Measurements from ENCODE around the gene USH2A. TPM values are rescaled to one million over a fixed set of nuclear protein-coding genes. Genes with fewer than 3 reads are reported as not detected.
"Not testable (repeated sequence)": the region's sequence is repeated elsewhere in the genome, so short reads cannot be mapped to it uniquely, and the experiment has no call there.

The USH2A gene
- total RNA-seq, 2 donors from 2014 or later: 0.62 to 3.1 TPM

GRCh38 chr1:216020743-216021345 lies 402.4 kb downstream of the USH2A start:
- TF ChIP-seq, protein P1, sequence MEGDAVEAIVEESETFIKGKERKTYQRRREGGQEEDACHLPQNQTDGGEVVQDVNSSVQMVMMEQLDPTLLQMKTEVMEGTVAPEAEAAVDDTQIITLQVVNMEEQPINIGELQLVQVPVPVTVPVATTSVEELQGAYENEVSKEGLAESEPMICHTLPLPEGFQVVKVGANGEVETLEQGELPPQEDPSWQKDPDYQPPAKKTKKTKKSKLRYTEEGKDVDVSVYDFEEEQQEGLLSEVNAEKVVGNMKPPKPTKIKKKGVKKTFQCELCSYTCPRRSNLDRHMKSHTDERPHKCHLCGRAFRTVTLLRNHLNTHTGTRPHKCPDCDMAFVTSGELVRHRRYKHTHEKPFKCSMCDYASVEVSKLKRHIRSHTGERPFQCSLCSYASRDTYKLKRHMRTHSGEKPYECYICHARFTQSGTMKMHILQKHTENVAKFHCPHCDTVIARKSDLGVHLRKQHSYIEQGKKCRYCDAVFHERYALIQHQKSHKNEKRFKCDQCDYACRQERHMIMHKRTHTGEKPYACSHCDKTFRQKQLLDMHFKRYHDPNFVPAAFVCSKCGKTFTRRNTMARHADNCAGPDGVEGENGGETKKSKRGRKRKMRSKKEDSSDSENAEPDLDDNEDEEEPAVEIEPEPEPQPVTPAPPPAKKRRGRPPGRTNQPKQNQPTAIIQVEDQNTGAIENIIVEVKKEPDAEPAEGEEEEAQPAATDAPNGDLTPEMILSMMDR (conservative IDR thresholded peaks at IDR 0.05): no peak
- no peaks in the 10 kb centered on the region for H3K27me3 Mint-ChIP-seq (ENCODE audit: insufficient read depth)
- no peaks in the 10 kb centered on the region for H3K36me3 ChIP-seq (ENCODE audit: control insufficient read depth, insufficient read depth, low read length)
- H3K4me1 Mint-ChIP-seq: peaks cover 3% of the 10 kb centered on the region
- H3K4me3 ChIP-seq (ENCODE audit: low read length): no peak overlapping the region
- 94 to 100% methylated on average over 1 to 3 of the region's 3 CpGs for WGBS, 2 experiments (ENCODE audit: insufficient coverage in 1 of 2, insufficient read length in 1 of 2)
- H3K27ac ChIP-seq (ENCODE audit: low read depth, low read length): no peak overlapping the region
- H3K4me1 ChIP-seq (ENCODE audit: control insufficient read depth, insufficient read depth, low read length): no peaks in the 10 kb centered on the region
- no peaks in the 10 kb centered on the region for H3K9me3 ChIP-seq (ENCODE audit: control insufficient read depth, low read length)
- no peaks in the 10 kb centered on the region for H3K27me3 ChIP-seq (ENCODE audit: control insufficient read depth, insufficient read depth, low read length, poor library complexity, severe bottlenecking)
- no peak overlapping the region for H3K9ac ChIP-seq (ENCODE audit: extremely low read depth, low read length, poor library complexity, severe bottlenecking)
- H3K9me3 Mint-ChIP-seq: no peaks in the 10 kb centered on the region
- H3K36me3 Mint-ChIP-seq (ENCODE audit: low read depth): no peaks in the 10 kb centered on the region
- H3K27ac Mint-ChIP-seq: peak overlapping the region; percentile 9
- H3K4me3 Mint-ChIP-seq: no peak overlapping the region
- no peak for DNase-seq

DNA sequence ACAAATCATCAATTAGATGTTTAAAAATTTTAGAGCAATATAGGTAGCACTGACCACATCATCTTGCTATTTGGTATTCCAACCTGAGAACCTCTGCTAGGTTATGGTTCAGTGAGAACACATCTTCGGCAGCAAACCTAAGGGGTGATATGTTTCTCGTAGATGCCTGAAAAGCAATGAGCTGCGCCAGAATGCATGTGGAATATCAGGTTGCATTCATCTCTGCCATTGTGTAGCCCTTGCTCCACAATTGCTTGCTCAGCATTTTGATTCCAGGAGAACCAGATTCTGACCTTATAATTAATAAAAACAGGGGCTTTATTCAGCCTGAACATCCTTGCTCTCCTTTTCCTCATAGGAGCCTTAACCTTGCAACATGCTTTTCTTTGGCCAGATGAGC lies 408.1 kb downstream of the USH2A start:
- Histone ChIP-seq H3K9me3 (ENCODE audit: control insufficient read depth, low read length) (no peaks in the 10 kb centered on the region), H3K9ac (ENCODE audit: extremely low read depth, low read length, poor library complexity, severe bottlenecking) (no peak overlapping the region), H3K4me1 (ENCODE audit: control insufficient read depth, insufficient read depth, low read length) (no peaks in the 10 kb centered on the region), H3K4me3 (ENCODE audit: low read length) (no peak overlapping the region), H3K27ac (ENCODE audit: low read depth, low read length) (no peak overlapping the region), H3K27me3 (ENCODE audit: control insufficient read depth, insufficient read depth, low read length, poor library complexity, severe bottlenecking) (no peaks in the 10 kb centered on the region), H3K36me3 (ENCODE audit: control insufficient read depth, insufficient read depth, low read length) (no peaks in the 10 kb centered on the region)
- no peak for DNase-seq
- TF ChIP-seq, protein P1 (conservative IDR thresholded peaks at IDR 0.05): no peak
- WGBS, 2 experiments (ENCODE audit: insufficient coverage in 1 of 2, insufficient read length in 1 of 2): 92 to 98% methylated on average over 3 of the region's 3 CpGs
- H3K27me3 Mint-ChIP-seq (ENCODE audit: insufficient read depth): no peaks in the 10 kb centered on the region
- H3K36me3 Mint-ChIP-seq (ENCODE audit: low read depth): no peaks in the 10 kb centered on the region
- peaks cover 6% of the 10 kb centered on the region for H3K9me3 Mint-ChIP-seq
- H3K27ac Mint-ChIP-seq: no peak overlapping the region
- peaks cover 36% of the 10 kb centered on the region for H3K4me1 Mint-ChIP-seq
- H3K4me3 Mint-ChIP-seq: no peak overlapping the region

DNA sequence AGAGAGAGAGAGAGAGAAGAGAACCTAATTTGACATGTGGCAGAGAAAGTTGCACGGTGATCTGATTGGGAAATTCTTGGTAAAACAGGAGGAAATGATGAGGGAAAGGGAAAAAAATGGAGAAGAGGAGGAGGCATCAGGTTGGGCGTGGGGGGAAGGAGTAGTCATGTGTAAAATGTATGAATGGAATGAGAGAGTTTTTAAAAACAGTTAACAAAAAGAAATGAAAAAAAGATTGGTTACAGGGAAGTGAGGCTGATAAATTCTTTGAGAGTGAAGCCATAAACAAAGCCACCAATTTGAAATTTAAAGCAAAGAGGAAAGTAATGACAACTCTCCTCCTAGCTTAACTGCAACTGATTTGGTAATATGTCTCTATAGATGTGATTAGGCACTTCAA lies 409.2 kb downstream of the USH2A start:
- peaks cover 14% of the 10 kb centered on the region for H3K9me3 Mint-ChIP-seq
- TF ChIP-seq, protein P1 (conservative IDR thresholded peaks at IDR 0.05): no peak
- no peak overlapping the region for H3K4me3 ChIP-seq (ENCODE audit: low read length)
- H3K36me3 Mint-ChIP-seq (ENCODE audit: low read depth): peaks cover 6% of the 10 kb centered on the region
- no peaks in the 10 kb centered on the region for H3K27me3 ChIP-seq (ENCODE audit: control insufficient read depth, insufficient read depth, low read length, poor library complexity, severe bottlenecking)
- H3K9me3 ChIP-seq (ENCODE audit: control insufficient read depth, low read length): no peaks in the 10 kb centered on the region
- H3K9ac ChIP-seq (ENCODE audit: extremely low read depth, low read length, poor library complexity, severe bottlenecking): no peak overlapping the region
- WGBS, 2 experiments (ENCODE audit: insufficient coverage in 1 of 2, insufficient read length in 1 of 2): 44 to 50% methylated on average over 2 of the region's 2 CpGs
- H3K36me3 ChIP-seq (ENCODE audit: control insufficient read depth, insufficient read depth, low read length): no peaks in the 10 kb centered on the region
- no peak overlapping the region for H3K4me3 Mint-ChIP-seq
- H3K4me1 ChIP-seq (ENCODE audit: control insufficient read depth, insufficient read depth, low read length): no peaks in the 10 kb centered on the region
- peak overlapping the region; percentile 54 for H3K27ac Mint-ChIP-seq
- no peak for DNase-seq
- H3K27ac ChIP-seq (ENCODE audit: low read depth, low read length): no peak overlapping the region
- peaks cover 40% of the 10 kb centered on the region for H3K4me1 Mint-ChIP-seq
- no peaks in the 10 kb centered on the region for H3K27me3 Mint-ChIP-seq (ENCODE audit: insufficient read depth)

- DNase-seq; H3K4me3 ChIP-seq (ENCODE audit: low read length); H3K9ac ChIP-seq (ENCODE audit: extremely low read depth, low read length, poor library complexity, severe bottlenecking); H3K27me3 ChIP-seq (ENCODE audit: control insufficient read depth, insufficient read depth, low read length, poor library complexity, severe bottlenecking); H3K36me3 ChIP-seq (ENCODE audit: control insufficient read depth, insufficient read depth, low read length); H3K27ac Mint-ChIP-seq; H3K27me3 Mint-ChIP-seq (ENCODE audit: insufficient read depth); H3K27ac ChIP-seq (ENCODE audit: low read depth, low read length); H3K4me1 ChIP-seq (ENCODE audit: control insufficient read depth, insufficient read depth, low read length); H3K9me3 ChIP-seq (ENCODE audit: control insufficient read depth, low read length): not testable (repeated sequence)
- Mint-ChIP-seq H3K4me1 (peaks cover 34% of the 10 kb centered on the region), H3K36me3 (ENCODE audit: low read depth) (peaks cover 15% of the 10 kb centered on the region), H3K9me3 (peaks cover 16% of the 10 kb centered on the region), H3K4me3 (peak overlapping the region; percentile 25)
- WGBS, 2 experiments (ENCODE audit: insufficient coverage in 1 of 2, insufficient read length in 1 of 2): 87 to 100% methylated on average over 1 to 10 of the region's 10 CpGs
These were observed 413.8 kb downstream of the USH2A start for GRCh38 chr1:216009456-216009855.

All from endodermal cell (in vitro differentiated cells).